ENCODE measurements around the gene B3GNT9. TPM values are rescaled to one million over a fixed set of nuclear protein-coding genes. Genes with fewer than 3 reads are reported as not detected.
"Not testable (repeated sequence)": the region's sequence is repeated elsewhere in the genome, so short reads cannot be mapped to it uniquely, and the experiment has no call there.

B3GNT9 gene
- total and polyA plus RNA-seq, 2 of the 8 experiments (the other 6 are each of a cell fraction or from before 2014, with no cell fraction given) = 3.5 to 9.0 TPM

DNA sequence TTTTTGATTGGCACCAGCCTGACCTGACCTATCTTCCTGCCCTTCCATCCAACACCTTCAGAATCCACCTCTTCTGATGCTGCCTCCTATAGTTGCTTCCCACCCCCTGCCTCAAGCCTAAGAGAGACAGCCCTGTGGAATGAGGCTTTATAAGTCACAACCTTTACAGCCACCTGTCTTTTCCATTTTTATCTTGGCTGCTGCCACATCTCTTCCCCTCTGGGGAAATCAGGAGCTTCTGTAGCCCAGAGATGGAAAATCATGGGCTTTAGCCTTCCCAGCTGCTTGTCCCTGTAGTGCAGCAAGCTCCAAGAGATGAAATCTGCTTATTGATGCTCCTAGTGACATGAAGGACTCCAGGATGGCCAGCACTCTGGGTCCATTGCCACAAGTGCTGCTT, 22.4 kb downstream of the B3GNT9 start:
- Histone ChIP-seq H2AK5ac (ENCODE audit: low read depth, low read length) (no peak overlapping the region), H4K20me1 (replicated peaks in 1 of 2; ENCODE audit: control insufficient read depth in 1 of 2, insufficient read depth in 2 of 2, low read length in 2 of 2) (peaks cover 0 to 2% of the 10 kb centered on the region in 2 experiments), H3K79me1 (ENCODE audit: low read depth, low read length) (no peaks in the 10 kb centered on the region), H2BK5ac (ENCODE audit: low read depth, low read length) (no peak overlapping the region), H4K5ac (ENCODE audit: insufficient read length, low read depth, low read length) (no peak overlapping the region), H3K4me1 (replicated peaks in 1 of 4; ENCODE audit: control insufficient read depth in 3 of 4, insufficient read depth in 4 of 4, low read length in 3 of 4) (no peaks in the 10 kb centered on the region), H3K9ac (replicated peaks in 1 of 4; ENCODE audit: extremely low read depth in 1 of 4, low read depth in 3 of 4, low read length in 3 of 4) (no peak overlapping the region), H2AFZ (ENCODE audit: low read length) (no peak overlapping the region), H3K56ac (replicated peaks; ENCODE audit: insufficient read length, low read depth, low read length) (no peak overlapping the region), H3K4me3 (ENCODE audit: extremely low read depth in 1 of 4, insufficient read depth in 2 of 4, low read depth in 3 of 4, low read length in 4 of 4) (no peak overlapping the region), H3K14ac (ENCODE audit: insufficient read length) (no peak overlapping the region), H3K9me3 (ENCODE audit: insufficient read depth in 2 of 2, low read depth in 1 of 2, low read length in 1 of 2) (no peaks in the 10 kb centered on the region), H3K4me2 (ENCODE audit: insufficient read depth in 1 of 2, low read depth in 2 of 2, low read length in 2 of 2) (no peak overlapping the region), H2BK12ac (ENCODE audit: low read depth, low read length) (no peak overlapping the region), H3K27ac (ENCODE audit: low read depth, low read length) (no peak overlapping the region), H4K91ac (replicated peaks; ENCODE audit: insufficient read length, low read length) (no peak overlapping the region), H2BK120ac (replicated peaks; ENCODE audit: low read depth, low read length) (no peak overlapping the region), H4K8ac (ENCODE audit: extremely low read depth, insufficient read depth, low read length) (no peak overlapping the region), H3K79me2 (ENCODE audit: control insufficient read depth in 1 of 2, insufficient read depth in 2 of 2, low read length in 2 of 2) (peaks cover 0 to 2% of the 10 kb centered on the region in 2 experiments; a peak in 1 of 4 replicates), H2BK20ac (ENCODE audit: low read length) (no peak overlapping the region), H3K4ac (replicated peaks; ENCODE audit: insufficient read length, low read depth, low read length) (no peak overlapping the region), H2BK15ac (ENCODE audit: low read length) (no peak overlapping the region), H3K23me2 (ENCODE audit: low read depth, low read length) (no peaks in the 10 kb centered on the region), H3K27me3 (replicated peaks in 1 of 4; ENCODE audit: control insufficient read depth in 3 of 4, extremely low read depth in 1 of 4, insufficient read depth in 3 of 4, low read length in 3 of 4) (no peaks in the 10 kb centered on the region), H3K36me3 (ENCODE audit: control insufficient read depth in 2 of 4, insufficient read depth in 4 of 4, low read length in 3 of 4) (peaks cover 4 to 12% (median 8%) of the 10 kb centered on the region in 4 experiments; a peak in 5 of 8 replicates), H3K23ac (ENCODE audit: insufficient read length) (no peak overlapping the region), H3K18ac (ENCODE audit: extremely low read depth, low read length) (no peak overlapping the region)
- no peak for FAIRE-seq
- DNase-seq (ENCODE audit: low read depth in 1 of 2, low spot score in 2 of 2) = no peak
- ChIA-PET CTCF (ENCODE audit: partially characterized antibody) (interaction anchor here (0.9 to 4.7 kb wide), 7 partner anchors 12 to 114 kb away, joined by 3 to 26 read pairs (median 6); partner anchors contain the start of gene B3GNT9), POLR2A (ENCODE audit: partially characterized antibody) (no interaction called here)
- no peak for TF ChIP-seq POLR2AphosphoS5 (IDR thresholded peaks at IDR 0.05; ENCODE audit: low read depth, low read length)
- no peak for TF ChIP-seq SAP30 (IDR thresholded peaks at IDR 0.05; ENCODE audit: insufficient read depth, insufficient replicate concordance, low read length)

DNA sequence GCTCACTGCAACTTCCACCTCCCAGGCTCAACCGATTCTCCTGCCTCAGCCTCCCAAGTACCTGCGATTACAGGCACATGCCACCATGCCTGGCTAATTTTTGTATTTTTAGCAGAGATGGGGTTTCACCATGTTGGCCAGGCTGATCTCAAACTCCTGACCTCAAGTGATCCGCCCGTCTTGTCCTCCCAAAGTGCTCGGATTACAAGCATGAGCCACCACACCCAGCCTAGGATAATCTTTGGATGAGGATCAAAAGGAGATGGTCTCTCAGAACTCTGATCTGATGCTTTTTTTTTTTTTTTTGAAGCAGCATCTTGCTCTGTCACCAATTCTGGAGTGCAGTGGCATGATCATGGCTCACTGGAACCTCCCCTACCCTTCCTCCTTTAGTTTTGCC, 28.0 kb downstream of the B3GNT9 start:
- H3K4me2 ChIP-seq (ENCODE audit: insufficient read depth in 1 of 2, low read depth in 2 of 2, low read length in 2 of 2); H3K56ac ChIP-seq (replicated peaks; ENCODE audit: insufficient read length, low read depth, low read length); H3K79me1 ChIP-seq (ENCODE audit: low read depth, low read length); H4K8ac ChIP-seq (ENCODE audit: extremely low read depth, insufficient read depth, low read length); H3K27me3 ChIP-seq (replicated peaks in 1 of 4; ENCODE audit: control insufficient read depth in 3 of 4, extremely low read depth in 1 of 4, insufficient read depth in 3 of 4, low read length in 3 of 4); H3K14ac ChIP-seq (ENCODE audit: insufficient read length); H2BK12ac ChIP-seq (ENCODE audit: low read depth, low read length); H2BK15ac ChIP-seq (ENCODE audit: low read length); FAIRE-seq; H2BK120ac ChIP-seq (replicated peaks; ENCODE audit: low read depth, low read length); H3K9me3 ChIP-seq (ENCODE audit: insufficient read depth in 2 of 2, low read depth in 1 of 2, low read length in 1 of 2); H3K4ac ChIP-seq (replicated peaks; ENCODE audit: insufficient read length, low read depth, low read length); H3K9ac ChIP-seq (replicated peaks in 1 of 4; ENCODE audit: extremely low read depth in 1 of 4, low read depth in 3 of 4, low read length in 3 of 4); H3K18ac ChIP-seq (ENCODE audit: extremely low read depth, low read length); H3K79me2 ChIP-seq (ENCODE audit: control insufficient read depth in 1 of 2, insufficient read depth in 2 of 2, low read length in 2 of 2); POLR2A ChIA-PET (ENCODE audit: partially characterized antibody); H4K20me1 ChIP-seq (replicated peaks in 1 of 2; ENCODE audit: control insufficient read depth in 1 of 2, insufficient read depth in 2 of 2, low read length in 2 of 2); H3K27ac ChIP-seq (ENCODE audit: low read depth, low read length); DNase-seq (ENCODE audit: low read depth in 1 of 2, low spot score in 2 of 2); CTCF ChIA-PET (ENCODE audit: partially characterized antibody); H4K91ac ChIP-seq (replicated peaks; ENCODE audit: insufficient read length, low read length); H3K4me1 ChIP-seq (replicated peaks in 1 of 4; ENCODE audit: control insufficient read depth in 3 of 4, insufficient read depth in 4 of 4, low read length in 3 of 4); H2AFZ ChIP-seq (ENCODE audit: low read length); H4K5ac ChIP-seq (ENCODE audit: insufficient read length, low read depth, low read length); H3K23ac ChIP-seq (ENCODE audit: insufficient read length); H3K4me3 ChIP-seq (ENCODE audit: extremely low read depth in 1 of 4, insufficient read depth in 2 of 4, low read depth in 3 of 4, low read length in 4 of 4); H3K23me2 ChIP-seq (ENCODE audit: low read depth, low read length); H2BK5ac ChIP-seq (ENCODE audit: low read depth, low read length); H2BK20ac ChIP-seq (ENCODE audit: low read length); H2AK5ac ChIP-seq (ENCODE audit: low read depth, low read length): not testable (repeated sequence)
- 94% methylated on average over 5 of the region's 5 CpGs; no CpG with 5 or more reads in 1 of the 2 experiments for WGBS, 2 experiments (ENCODE audit: extremely low coverage in 1 of 2, insufficient coverage in 1 of 2, insufficient read length in 1 of 2, insufficient replicate concordance in 2 of 2, low coverage in 1 of 2, low lambda C conversion rate in 2 of 2, missing lambda C conversion rate in 1 of 2)
- H3K36me3 ChIP-seq (ENCODE audit: control insufficient read depth in 2 of 4, insufficient read depth in 4 of 4, low read length in 3 of 4) = peaks cover 0 to 14% (median 8%) of the 10 kb centered on the region in 4 experiments; a peak in 5 of 8 replicates
